ENCODE measurements around the gene NEK11.

Gene NEK11

GRCh38 chr3:131236421-131236820 lies 209.7 kb downstream of the NEK11 start:
- no peak for TF ChIP-seq CTCF (conservative IDR thresholded peaks at IDR 0.05)
- no peak overlapping the region for H3K27ac ChIP-seq

- no peak overlapping the region for H3K27ac ChIP-seq
- no peak for TF ChIP-seq CTCF (conservative IDR thresholded peaks at IDR 0.05)
Measured at GRCh38 chr3:131238496-131238895, 211.8 kb downstream of the NEK11 start.

- no peak for TF ChIP-seq CTCF (conservative IDR thresholded peaks at IDR 0.05)
- no peak overlapping the region for H3K27ac ChIP-seq
Measured at GRCh38 chr3:131239267-131239666, 212.6 kb downstream of the NEK11 start.

- TF ChIP-seq CTCF (conservative IDR thresholded peaks at IDR 0.05), result peak; percentile 21; the same call in 1 of the 2 replicates
- H3K27ac ChIP-seq, result no peak overlapping the region
Measured at GRCh38 chr3:131242201-131242600, 215.5 kb downstream of the NEK11 start.

GRCh38 chr3:131250466-131250865 lies 223.8 kb downstream of the NEK11 start:
- no peak for TF ChIP-seq CTCF (conservative IDR thresholded peaks at IDR 0.05)
- no peak overlapping the region for H3K27ac ChIP-seq

- TF ChIP-seq CTCF (conservative IDR thresholded peaks at IDR 0.05), result no peak
Measured at GRCh38 chr3:131260525-131260924, 233.8 kb downstream of the NEK11 start.

GRCh38 chr3:131261104-131261503 lies 234.4 kb downstream of the NEK11 start:
- no peak for TF ChIP-seq CTCF (conservative IDR thresholded peaks at IDR 0.05)
- no peak overlapping the region for H3K27ac ChIP-seq

More at GRCh38 chr3:131260525-131260924, 233.8 kb downstream of the NEK11 start:
- H3K27ac ChIP-seq, result no peak overlapping the region

- no peak for TF ChIP-seq CTCF (conservative IDR thresholded peaks at IDR 0.05)
- no peak overlapping the region for H3K27ac ChIP-seq
Measured at GRCh38 chr3:131275556-131275955, 248.9 kb downstream of the NEK11 start.

All from VCaP (cell line).